Measurements from ENCODE around the gene HHIPL1.

Gene HHIPL1

GRCh38 chr14:99611646-99612045 lies 33.3 kb upstream of the HHIPL1 start:
- no peak for DNase-seq (ENCODE audit: low read depth)

GRCh38 chr14:99612071-99612737 lies 32.7 kb upstream of the HHIPL1 start:
- no peak for DNase-seq (ENCODE audit: low read depth)

- peak; percentile 56 for DNase-seq (ENCODE audit: low read depth)
These were observed 32.1 kb upstream of the HHIPL1 start for GRCh38 chr14:99612738-99613330.

- no peak for DNase-seq (ENCODE audit: low read depth)
These were observed 29.3 kb upstream of the HHIPL1 start for GRCh38 chr14:99615497-99616157.

GRCh38 chr14:99616832-99617800 lies 27.8 kb upstream of the HHIPL1 start:
- DNase-seq (ENCODE audit: low read depth) = no peak

- peak; percentile 89 for DNase-seq (ENCODE audit: low read depth)
These were observed 24.8 kb upstream of the HHIPL1 start for GRCh38 chr14:99619835-99620834.

- no peak for DNase-seq (ENCODE audit: low read depth)
These were observed 23.0 kb upstream of the HHIPL1 start for GRCh38 chr14:99621948-99622347.

GRCh38 chr14:99624024-99624423 lies 20.9 kb upstream of the HHIPL1 start:
- no peak for DNase-seq (ENCODE audit: low read depth)

GRCh38 chr14:99624971-99625370 lies 20.0 kb upstream of the HHIPL1 start:
- no peak for DNase-seq (ENCODE audit: low read depth)

- no peak for DNase-seq (ENCODE audit: low read depth)
These were observed 19.5 kb upstream of the HHIPL1 start for GRCh38 chr14:99625476-99625875.

- DNase-seq (ENCODE audit: low read depth) = no peak
These were observed 18.8 kb upstream of the HHIPL1 start for GRCh38 chr14:99626041-99626648.

- no peak for DNase-seq (ENCODE audit: low read depth)
These were observed 17.8 kb upstream of the HHIPL1 start for GRCh38 chr14:99627100-99627499.

- DNase-seq (ENCODE audit: low read depth) = peak; percentile 40
These were observed 17.2 kb upstream of the HHIPL1 start for GRCh38 chr14:99627510-99628381.

- peak; percentile 82 for DNase-seq (ENCODE audit: low read depth)
These were observed 15.9 kb upstream of the HHIPL1 start for GRCh38 chr14:99628887-99629618.

- no peak for DNase-seq (ENCODE audit: low read depth)
These were observed 14.7 kb upstream of the HHIPL1 start for GRCh38 chr14:99630202-99630601.

GRCh38 chr14:99632410-99633035 lies 12.4 kb upstream of the HHIPL1 start:
- DNase-seq (ENCODE audit: low read depth) = no peak

- no peak for DNase-seq (ENCODE audit: low read depth)
These were observed 11.8 kb upstream of the HHIPL1 start for GRCh38 chr14:99633141-99633540.

GRCh38 chr14:99633918-99634317 lies 11.0 kb upstream of the HHIPL1 start:
- DNase-seq (ENCODE audit: low read depth) = no peak

Data from ELR (cell line).